Stimulated activated naive CD8-positive, alpha-beta T cell treated with anti-CD3 and anti-CD28 coated beads, Interleukin-15, Interleukin-2, amounts not matched to agents 100 U/mL and 50 U/mL, for 24 hours (primary cell): ENCODE data around the gene NKG7.
A peak's percentile ranks its signal among the peaks of the same experiment; 100 is the strongest.
"Not testable (repeated sequence)": the region's sequence is repeated elsewhere in the genome, so short reads cannot be mapped to it uniquely, and the experiment has no call there.

Experiments
- ATAC-seq: fragments of 150-1000 bp; cut with Tn5 transposase; one replicate; pipeline ENCODE4 v1.10.0; 2021
- DNase-seq: peaks from one replicate; pipeline ENCODE4 v3.0.0; 2021

NKG7 gene

GRCh38 chr19:51372649-51373504, at the start of gene NKG7:
NKG7 (minus strand) TSS chr19:51372654; CDS start chr19:51372535, 119 bp downstream.
- peak; percentile 87 for DNase-seq
- ATAC-seq, result peak; percentile 78

GRCh38 chr19:51422053-51422448, 49.6 kb upstream of the NKG7 start:
- ATAC-seq, result peak; percentile 75
- peak; percentile 98 for DNase-seq

DNA sequence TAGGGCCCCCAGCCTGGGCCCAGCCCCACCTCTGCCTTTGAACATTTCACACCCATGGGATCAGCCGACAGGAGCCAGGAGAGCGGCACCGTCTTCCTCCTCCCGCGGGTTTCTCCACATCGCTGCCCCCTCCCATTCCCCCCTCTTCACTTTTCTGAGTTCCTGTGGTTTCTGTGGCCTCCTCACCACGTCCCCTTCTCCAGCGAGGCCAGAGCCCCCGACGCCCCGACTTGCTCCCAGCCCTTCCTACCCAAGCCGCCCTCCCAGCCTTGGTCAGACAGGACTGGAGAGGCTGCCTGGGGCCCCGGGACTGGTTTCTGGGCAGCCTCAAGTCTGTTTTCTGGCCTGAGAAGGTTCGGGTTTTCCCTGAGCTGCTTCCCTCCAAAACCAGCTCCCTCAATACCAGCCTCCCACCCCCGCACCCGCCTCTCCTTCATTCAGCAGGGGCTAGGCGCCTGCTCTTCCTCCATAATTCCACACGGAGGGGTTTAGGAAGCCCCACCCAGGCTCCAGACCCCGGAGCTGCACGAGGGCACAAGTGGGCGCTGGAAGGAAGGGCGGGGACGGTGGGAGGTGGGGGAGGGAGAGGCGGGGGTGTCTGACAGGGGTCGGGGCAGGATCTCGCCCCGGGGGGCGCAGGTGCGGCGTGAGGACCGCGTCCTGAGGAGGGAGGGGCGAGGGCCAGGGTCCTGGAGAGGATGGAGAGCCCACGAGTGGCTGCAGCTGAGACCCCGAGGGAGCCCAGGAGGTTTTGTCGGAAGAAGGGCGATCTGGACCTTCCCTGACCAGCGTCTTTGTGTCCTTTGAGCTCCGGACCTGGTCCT, 49.0 kb upstream of the NKG7 start:
- DNase-seq, result peak; percentile 34
- no peak for ATAC-seq

- not testable (repeated sequence) for DNase-seq, ATAC-seq
Observed at GRCh38 chr19:51420511-51420910, 48.1 kb upstream of the NKG7 start.

GRCh38 chr19:51418707-51419106, 46.3 kb upstream of the NKG7 start:
- ATAC-seq (peak; percentile 11), DNase-seq (no peak)

GRCh38 chr19:51417810-51418157, 45.3 kb upstream of the NKG7 start:
- ATAC-seq, result no peak

DNA sequence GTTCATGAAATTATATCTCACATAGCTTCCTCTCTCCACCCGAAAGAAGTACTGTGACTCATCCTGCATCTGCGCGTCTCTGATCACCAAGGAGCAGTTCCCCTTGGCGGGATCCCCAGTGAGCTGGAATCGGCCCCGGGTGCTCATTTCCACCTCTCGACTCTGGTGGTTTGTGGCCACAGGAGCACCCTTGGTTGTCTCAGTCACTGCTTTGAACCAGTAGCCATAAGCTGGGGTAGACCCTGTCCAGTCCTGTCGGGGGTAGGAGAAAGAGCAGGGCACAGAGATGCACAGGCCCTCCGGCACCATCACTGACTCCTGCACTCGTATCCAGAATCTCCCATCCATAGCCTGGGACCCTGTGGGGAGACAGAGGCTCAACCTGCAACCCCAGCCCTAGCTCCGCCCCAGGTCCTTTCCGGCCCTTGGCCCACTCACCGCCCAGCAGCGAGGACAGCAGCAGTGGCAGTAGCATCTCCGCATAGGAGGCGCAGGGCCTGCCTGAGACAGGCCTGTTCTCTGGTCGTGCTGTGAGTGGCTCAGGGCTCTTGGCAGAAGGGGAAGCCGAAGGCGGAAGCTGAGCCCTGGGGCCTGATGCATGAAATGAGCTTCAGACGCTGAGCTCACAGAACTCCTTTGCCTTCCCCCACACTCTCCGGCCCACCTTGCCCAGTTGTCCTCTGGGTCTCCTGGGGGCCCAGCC, 44.8 kb upstream of the NKG7 start, which contains the start of gene SIGLEC10:
SIGLEC10 (minus strand) TSS at position 536 of the 703 bp plus-strand sequence; CDS start at position 475, 61 bp downstream.
- peak; percentile 64 for ATAC-seq
- DNase-seq, result peak; percentile 66

More at GRCh38 chr19:51417810-51418157, 45.3 kb upstream of the NKG7 start:
- DNase-seq, result no peak

DNA sequence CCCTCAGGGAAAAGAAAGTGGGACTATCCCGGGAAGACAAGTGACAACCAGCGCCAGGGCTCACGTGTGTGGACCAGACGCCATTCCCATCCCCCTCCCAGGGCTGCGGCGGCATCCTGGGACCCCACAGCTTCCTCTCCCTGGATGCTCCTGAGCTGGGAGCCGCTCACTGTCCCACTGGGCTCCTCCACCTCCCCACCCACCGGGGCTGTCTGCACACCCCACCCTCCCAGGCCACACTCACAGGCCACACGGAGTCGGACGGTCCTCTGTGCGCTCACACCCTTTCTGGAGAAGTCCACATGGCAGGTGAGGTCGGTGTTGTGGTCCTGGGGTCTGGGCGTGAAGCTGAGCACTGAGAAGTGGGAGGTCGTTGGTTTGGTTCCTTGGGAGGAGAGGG, 44.0 kb upstream of the NKG7 start:
- not testable (repeated sequence) for DNase-seq, ATAC-seq

DNA sequence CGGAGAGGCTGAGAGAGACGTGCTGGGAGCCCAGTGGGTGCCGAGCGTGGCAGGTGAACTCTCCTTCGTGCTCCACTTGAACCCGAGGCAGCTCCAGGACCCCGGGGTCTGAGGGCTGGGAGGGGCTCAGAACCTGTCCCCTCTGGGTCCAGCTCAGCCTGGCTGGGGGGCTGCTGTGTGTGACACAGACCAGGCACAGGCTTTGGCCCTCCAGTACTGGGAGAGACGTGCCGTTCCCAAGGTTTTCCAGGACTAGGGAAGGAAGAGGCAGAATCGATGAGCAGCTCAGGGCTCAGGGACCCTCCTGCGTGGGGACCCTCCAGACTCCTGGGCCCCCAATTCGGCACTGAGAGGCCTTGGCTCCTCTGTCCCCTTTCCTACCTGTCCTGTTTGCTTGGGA, 42.7 kb upstream of the NKG7 start:
- ATAC-seq, result no peak
- no peak for DNase-seq

DNA sequence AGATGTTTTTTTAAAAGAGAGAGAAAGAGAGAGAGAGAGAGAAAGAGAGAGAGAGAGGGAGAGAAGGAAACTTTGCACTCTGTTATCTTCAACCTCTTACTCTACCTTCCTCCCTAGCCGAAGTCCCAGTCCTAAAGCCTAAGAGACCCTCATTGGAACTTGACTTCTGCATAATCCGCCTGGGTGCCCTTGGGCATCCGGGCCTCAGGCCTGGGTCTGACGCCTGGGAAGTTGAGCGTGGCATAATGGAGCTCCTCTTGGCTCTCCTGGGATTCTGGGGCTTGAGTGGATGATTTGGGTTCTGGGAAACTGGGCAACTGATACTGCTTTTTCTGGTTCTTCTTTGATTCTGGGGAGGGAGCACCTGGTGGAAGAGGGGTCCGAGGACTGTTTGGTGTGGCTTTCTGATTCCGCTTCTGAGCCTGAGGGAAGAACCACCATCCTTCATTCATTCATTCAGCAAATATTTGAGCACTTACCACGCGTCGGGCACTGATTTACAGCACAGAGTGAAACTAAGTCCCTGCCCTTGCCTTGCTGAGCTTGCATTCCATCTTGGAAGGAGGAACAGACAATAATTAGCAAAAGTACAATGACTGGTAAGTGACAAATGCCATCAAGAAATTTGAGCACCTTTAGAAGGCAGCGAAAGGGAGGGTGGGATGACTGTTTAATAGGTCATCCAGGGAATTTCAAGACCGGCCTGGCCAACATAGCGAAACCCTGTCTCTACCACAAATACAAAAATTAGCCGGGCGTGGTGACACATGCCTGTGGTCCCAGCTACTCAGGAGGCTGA, 38.7 kb upstream of the NKG7 start:
- ATAC-seq (no peak), DNase-seq (no peak)

DNA sequence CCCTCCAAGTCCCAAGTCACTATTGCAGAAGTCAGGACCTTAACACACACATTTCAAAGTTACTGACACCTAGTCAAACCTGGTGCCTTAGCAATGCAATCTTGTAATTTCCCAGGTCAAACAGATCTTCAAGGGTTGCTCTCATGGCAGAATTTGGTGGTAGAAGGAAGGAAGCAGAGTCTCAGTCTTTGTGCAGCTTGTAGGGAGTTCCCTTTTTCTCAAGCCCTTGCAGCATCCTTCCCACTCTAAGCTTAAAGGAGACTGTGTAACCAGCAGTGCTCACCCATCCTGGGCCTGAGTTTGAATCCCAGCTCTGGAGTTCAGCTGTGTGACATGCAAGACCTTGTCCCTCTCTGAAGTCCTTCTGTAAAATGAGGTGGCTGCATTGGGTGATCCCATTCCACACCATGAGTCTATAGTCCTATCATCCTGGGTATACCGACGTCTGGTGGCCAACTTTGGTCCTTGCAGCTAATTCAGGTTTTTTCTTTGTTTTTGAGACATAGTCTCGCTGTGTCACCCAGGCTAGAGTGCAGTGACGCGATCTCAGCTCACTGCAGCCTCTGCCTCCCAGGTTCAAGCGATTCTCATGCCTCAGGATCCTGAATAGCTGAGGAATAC, 35.2 kb upstream of the NKG7 start:
- ATAC-seq (peak; percentile 61), DNase-seq (peak; percentile 35)

- ATAC-seq (no peak), DNase-seq (no peak)
Observed at GRCh38 chr19:51402117-51402516, 29.7 kb upstream of the NKG7 start.

DNA sequence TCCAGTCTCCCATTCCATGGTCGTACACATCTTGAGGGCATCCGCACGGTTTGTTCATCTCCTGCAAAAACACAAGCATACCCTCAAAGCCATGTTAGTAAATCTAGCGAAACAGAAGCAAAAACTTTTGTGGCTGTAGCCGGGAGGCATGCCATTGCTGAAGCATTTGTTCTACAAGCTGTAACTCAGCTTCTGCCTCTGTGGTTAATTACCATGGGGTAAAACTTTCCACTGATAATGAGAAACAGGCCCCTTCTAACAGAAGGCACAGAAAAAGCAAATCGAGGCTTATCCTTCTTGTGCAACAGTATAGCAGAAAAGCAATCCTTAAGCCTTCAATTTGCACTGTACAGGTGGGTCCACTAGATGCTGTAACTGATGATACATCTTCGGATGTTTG, 27.5 kb upstream of the NKG7 start:
- ATAC-seq, DNase-seq: not testable (repeated sequence)

DNA sequence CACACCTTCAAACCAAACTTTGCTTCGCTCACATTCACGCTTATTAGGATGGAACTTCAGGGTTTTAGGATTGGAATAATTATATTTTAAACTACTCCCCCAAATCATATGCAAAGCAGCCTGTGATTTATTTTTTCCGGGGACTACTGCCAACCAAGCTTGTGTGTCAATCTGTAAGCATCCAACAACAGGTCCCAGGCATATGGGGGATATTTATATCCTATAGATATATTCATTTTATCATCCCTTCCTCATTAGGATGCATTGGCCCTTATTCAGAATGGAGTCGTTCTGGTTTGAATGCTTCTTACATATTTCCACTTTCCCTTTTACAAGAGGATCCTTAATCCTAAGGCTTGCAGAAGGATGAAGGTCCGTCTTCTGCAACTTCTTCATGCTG, 26.8 kb upstream of the NKG7 start:
- no peak for DNase-seq
- ATAC-seq, result no peak

GRCh38 chr19:51398096-51398704, 25.7 kb upstream of the NKG7 start:
- DNase-seq (no peak), ATAC-seq (no peak)

DNA sequence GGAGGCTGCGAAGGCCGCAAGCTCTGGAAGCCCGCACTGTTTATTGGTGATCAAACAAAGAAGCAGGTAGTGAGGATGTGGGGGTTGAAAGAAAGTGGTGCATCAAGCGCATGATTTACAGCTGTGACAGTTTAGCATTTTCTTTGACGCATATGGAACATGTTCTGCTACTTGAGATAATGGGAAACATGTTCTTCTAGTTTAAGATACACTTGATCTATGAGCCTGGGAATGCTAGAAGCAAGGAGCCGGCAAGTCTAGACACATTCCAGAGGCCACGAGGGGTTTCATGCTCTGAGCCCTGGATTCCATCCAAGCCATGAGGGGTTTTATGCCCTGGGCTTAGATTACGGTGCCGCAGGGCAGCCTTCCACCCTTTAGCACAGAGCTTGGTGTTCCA, 25.0 kb upstream of the NKG7 start:
- DNase-seq, ATAC-seq: not testable (repeated sequence)

DNA sequence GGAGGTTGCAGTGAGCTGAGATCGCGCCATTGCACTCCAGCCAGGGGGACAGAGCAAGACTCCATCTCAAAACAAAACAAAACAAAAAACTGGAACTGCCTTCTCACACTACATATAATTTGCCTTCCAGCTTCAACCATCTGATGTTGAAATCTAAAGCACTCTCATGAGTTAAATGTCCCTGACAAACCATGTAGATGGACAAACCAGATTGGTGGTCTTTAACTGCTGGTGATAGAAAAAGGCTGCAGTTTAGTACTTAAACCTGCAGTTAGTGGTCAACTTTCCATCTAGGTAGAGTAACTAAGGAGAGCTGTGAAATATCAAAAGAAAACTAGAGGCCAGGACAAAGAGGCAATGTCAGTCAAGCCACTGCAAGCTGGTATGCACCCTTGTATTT, 23.7 kb upstream of the NKG7 start:
- ATAC-seq (no peak), DNase-seq (no peak)

GRCh38 chr19:51394050-51394836, 21.8 kb upstream of the NKG7 start:
- ATAC-seq (peak; percentile 86), DNase-seq (peak; percentile 96)

- ATAC-seq (no peak), DNase-seq (no peak)
Observed at GRCh38 chr19:51392701-51393100, 20.2 kb upstream of the NKG7 start.
